Natural killer cell (primary cell): ENCODE measurements around the gene RGN. TPM values are rescaled to one million over a fixed set of nuclear protein-coding genes. Genes with fewer than 3 reads are reported as not detected.
"Not testable (repeated sequence)": the region's sequence is repeated elsewhere in the genome, so short reads cannot be mapped to it uniquely, and the experiment has no call there.

Experiments
- ATAC-seq, 3 donors: fragments of 150-1000 bp in 2 of 3; fragments of 200-7000 bp in 1 of 3; cut with Tn5 transposase; 1 replicate in 1 of 3; 2 replicates in 2 of 3; pipeline ENCODE4 v1.10.0; 2021; ENCODE audit warnings: mild to moderate bottlenecking in 2 of 3, moderate library complexity in 2 of 3
- DNase-seq, 2 donors: peaks; one replicate each; pipeline versions ENCODE4 v3.0.0 to v3.0.0-alpha.2; 2013 to 2021; ENCODE audit warnings: mixed read lengths in 1 of 2
- H3K27ac ChIP-seq: one replicate; pipeline ENCODE4 v1.5.1; 2013; ENCODE audit warnings: mild to moderate bottlenecking, low read length
- H3K27me3 ChIP-seq: one replicate; pipeline ENCODE4 v1.6.1; 2013; ENCODE audit warnings: low read length; ENCODE audit not compliant: control insufficient read depth, insufficient read depth
- H3K36me3 ChIP-seq: one replicate; pipeline ENCODE4 v1.6.1; 2013; ENCODE audit warnings: low read length; ENCODE audit not compliant: control insufficient read depth, insufficient read depth
- H3K4me1 ChIP-seq: one replicate; pipeline ENCODE4 v1.6.1; 2013; ENCODE audit warnings: low read length; ENCODE audit not compliant: control insufficient read depth, insufficient read depth
- H3K4me3 ChIP-seq: one replicate; pipeline ENCODE4 v1.5.1; 2013; ENCODE audit warnings: low read length
- H3K9me3 ChIP-seq: one replicate; pipeline ENCODE4 v1.6.1; 2013; ENCODE audit warnings: low read length; ENCODE audit not compliant: control insufficient read depth, insufficient read depth
- H3K27ac Mint-ChIP-seq, 2 donors: one replicate each; pipeline ENCODE4 v1.8.0; 2022; ENCODE audit warnings: mild to moderate bottlenecking in 2 of 2, mixed read lengths in 2 of 2, moderate library complexity in 1 of 2
- H3K27me3 Mint-ChIP-seq, 2 donors: one replicate each; pipeline ENCODE4 v1.8.0; 2022; ENCODE audit warnings: low read depth in 2 of 2, mixed read lengths in 2 of 2
- H3K36me3 Mint-ChIP-seq: one replicate; pipeline ENCODE4 v1.8.0; 2022; ENCODE audit warnings: mixed read lengths
- H3K4me1 Mint-ChIP-seq, 2 donors: one replicate each; pipeline ENCODE4 v1.8.0; 2022; ENCODE audit warnings: mixed read lengths in 2 of 2
- H3K4me3 Mint-ChIP-seq: one replicate; pipeline ENCODE4 v1.8.0; 2022; ENCODE audit warnings: mild to moderate bottlenecking, moderate library complexity, mixed read lengths
- H3K9me3 Mint-ChIP-seq, 2 donors: one replicate each; pipeline ENCODE4 v1.8.0; 2022; ENCODE audit warnings: mixed read lengths in 2 of 2
- WGBS: methylation state at CpG from one replicate; pipeline ENCODE4 v1.1.7; 2013; ENCODE audit warnings: missing lambda C conversion rate; ENCODE audit not compliant: insufficient coverage; 5-methylcytosine and 5-hydroxymethylcytosine counted together
- intact Hi-C: fragments of 100-400 bp; cut with micrococcal nuclease; formaldehyde crosslinking; loops from one replicate; pipeline ENCODE4 v1.14.2; 2022
- total RNA-seq, 4 donors: library from RNA; stranded (reverse); fragments of 120-200 nt in 1 of 4; gene quantifications; one replicate each; pipeline versions ENCODE4 v1.2.3 to v1.2.4, GENCODE V29; 2013 to 2022
- TF ChIP-seq, protein P1 (sequence below): fragments of 200-600 bp; IDR thresholded peaks from one replicate; pipeline ENCODE4 v1.8.0; 2022; ENCODE audit warnings: antibody characterized with exemption

The RGN gene
- total RNA-seq, 3 donors from 2014 or later (not counting 1 experiment from before 2014, with no cell fraction given), result not detected

DNA sequence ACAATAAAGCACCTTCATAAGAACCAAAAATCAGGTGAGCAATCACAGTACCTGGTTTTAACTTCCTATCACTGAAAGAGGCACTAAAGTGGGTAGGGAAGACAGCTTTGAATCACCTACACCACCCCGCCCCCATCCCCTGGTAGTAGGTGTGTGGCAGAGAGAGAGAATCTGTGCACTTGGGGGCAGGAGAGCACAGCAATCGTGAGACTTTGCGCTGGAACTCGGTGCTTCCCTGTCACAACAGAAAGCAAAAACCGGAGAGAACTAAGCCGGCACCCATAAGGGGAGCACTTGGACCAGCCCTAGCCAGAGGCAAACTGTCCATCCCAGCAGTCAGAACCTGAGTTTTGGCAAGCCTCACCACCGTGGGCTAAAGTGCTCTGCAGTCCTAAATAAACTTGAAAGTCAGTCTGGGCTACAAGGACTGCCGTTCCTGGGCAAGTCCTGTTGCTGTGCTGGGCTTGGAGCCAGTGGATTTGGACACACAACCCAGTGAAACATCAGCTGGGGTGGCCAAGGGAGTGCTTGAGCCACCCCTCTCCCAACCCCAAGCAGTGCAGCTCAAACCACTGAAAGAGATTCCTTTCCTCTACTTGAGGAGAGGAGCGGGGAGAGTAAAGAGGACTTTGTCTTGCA is 34.2 kb downstream of the RGN start:
- Histone ChIP-seq H3K4me3 (no peak overlapping the region), H3K9me3 (no peaks in the 10 kb centered on the region), H3K4me1 (no peaks in the 10 kb centered on the region), H3K36me3 (no peaks in the 10 kb centered on the region), H3K27me3 (no peaks in the 10 kb centered on the region), H3K27ac (no peak overlapping the region)
- Mint-ChIP-seq H3K9me3 (no peaks in the 10 kb centered on the region), H3K4me3 (no peak overlapping the region), H3K27ac (no peak overlapping the region), H3K27me3 (peaks cover 0 to 7% of the 10 kb centered on the region in 2 donors), H3K4me1 (no peaks in the 10 kb centered on the region), H3K36me3 (no peaks in the 10 kb centered on the region)
- no peak for DNase-seq
- intact Hi-C loops, result no loop called here
- TF ChIP-seq, protein P1, sequence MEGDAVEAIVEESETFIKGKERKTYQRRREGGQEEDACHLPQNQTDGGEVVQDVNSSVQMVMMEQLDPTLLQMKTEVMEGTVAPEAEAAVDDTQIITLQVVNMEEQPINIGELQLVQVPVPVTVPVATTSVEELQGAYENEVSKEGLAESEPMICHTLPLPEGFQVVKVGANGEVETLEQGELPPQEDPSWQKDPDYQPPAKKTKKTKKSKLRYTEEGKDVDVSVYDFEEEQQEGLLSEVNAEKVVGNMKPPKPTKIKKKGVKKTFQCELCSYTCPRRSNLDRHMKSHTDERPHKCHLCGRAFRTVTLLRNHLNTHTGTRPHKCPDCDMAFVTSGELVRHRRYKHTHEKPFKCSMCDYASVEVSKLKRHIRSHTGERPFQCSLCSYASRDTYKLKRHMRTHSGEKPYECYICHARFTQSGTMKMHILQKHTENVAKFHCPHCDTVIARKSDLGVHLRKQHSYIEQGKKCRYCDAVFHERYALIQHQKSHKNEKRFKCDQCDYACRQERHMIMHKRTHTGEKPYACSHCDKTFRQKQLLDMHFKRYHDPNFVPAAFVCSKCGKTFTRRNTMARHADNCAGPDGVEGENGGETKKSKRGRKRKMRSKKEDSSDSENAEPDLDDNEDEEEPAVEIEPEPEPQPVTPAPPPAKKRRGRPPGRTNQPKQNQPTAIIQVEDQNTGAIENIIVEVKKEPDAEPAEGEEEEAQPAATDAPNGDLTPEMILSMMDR, result no peak
- ATAC-seq, result no peak
- 77% methylated on average over 7 of the region's 9 CpGs for WGBS

- H3K9me3 Mint-ChIP-seq, H3K27me3 ChIP-seq, H3K4me3 ChIP-seq, H3K4me1 Mint-ChIP-seq, H3K27ac ChIP-seq, intact Hi-C loops, H3K4me1 ChIP-seq, H3K27me3 Mint-ChIP-seq, ATAC-seq, H3K4me3 Mint-ChIP-seq, H3K27ac Mint-ChIP-seq, H3K9me3 ChIP-seq, H3K36me3 ChIP-seq, DNase-seq, H3K36me3 Mint-ChIP-seq: not testable (repeated sequence)
- 93% methylated on average over 5 of the region's 7 CpGs for WGBS
Observed at GRCh38 chrX:47116551-47117110, 38.4 kb downstream of the RGN start.

DNA sequence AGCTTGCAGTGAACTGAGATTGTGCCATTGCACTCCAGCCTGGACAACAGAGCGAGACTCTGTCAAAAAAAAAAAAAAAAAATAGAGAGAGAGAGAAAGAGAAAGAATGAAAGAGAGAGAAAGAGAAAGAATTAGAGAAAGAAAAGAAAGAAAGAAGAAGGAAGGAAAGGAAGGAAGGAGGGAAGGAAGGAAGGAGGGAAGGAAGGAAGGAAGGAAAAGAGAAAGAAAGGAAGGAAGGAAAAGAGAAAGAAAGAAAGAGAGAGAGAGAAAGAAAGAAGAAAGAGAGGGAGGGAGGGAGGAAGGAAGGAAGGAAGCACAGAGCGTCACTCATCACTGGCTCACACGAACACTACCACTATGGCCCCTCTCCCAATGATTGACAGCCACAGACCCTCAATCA is 46.2 kb downstream of the RGN start:
- H3K27ac ChIP-seq, intact Hi-C loops, H3K36me3 ChIP-seq, H3K4me1 Mint-ChIP-seq, H3K9me3 Mint-ChIP-seq, H3K9me3 ChIP-seq, H3K36me3 Mint-ChIP-seq, H3K27ac Mint-ChIP-seq, H3K4me3 Mint-ChIP-seq, DNase-seq, H3K4me1 ChIP-seq, H3K27me3 Mint-ChIP-seq, H3K4me3 ChIP-seq, H3K27me3 ChIP-seq, ATAC-seq: not testable (repeated sequence)
- 88% methylated on average over 2 of the region's 3 CpGs for WGBS

DNA sequence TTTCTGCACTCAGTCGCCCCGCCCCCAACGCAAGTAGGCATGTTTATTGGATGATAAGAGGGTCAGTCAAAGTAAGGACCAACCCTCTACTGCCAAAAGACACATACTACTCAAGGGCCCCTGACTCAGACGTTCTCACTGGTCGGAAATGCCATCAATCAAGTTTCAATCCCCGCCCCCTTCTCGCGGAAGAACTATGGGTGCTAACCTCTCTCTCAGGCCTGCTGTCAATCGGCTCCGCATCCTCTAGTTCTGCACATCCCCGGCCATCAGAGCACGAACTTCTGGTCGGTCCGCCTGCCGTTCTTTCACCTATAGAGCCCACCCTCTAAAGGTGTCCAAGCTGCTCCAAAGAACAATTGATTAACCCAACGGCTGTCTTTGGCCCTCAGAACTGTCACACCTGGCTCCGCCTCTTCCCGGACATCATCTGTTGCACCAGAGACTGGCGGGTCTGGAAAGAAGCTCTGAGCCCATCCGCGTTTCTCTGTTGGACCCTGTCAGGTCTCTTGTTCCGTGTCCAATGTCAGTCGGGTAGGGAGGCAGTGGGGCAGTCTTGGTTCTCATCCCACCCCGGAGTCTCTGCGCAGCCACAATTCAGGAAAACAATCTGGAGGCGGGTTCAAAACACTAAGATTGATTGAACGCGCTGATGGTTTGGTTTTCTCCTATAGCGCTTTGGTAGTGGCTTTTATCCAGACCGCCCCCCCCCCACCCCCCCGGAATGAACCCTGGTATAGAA is 51.1 kb downstream of the RGN start:
- Histone ChIP-seq H3K9me3 (no peaks in the 10 kb centered on the region), H3K4me3 (peak overlapping the region; percentile 58), H3K27me3 (no peaks in the 10 kb centered on the region), H3K4me1 (peaks cover 10% of the 10 kb centered on the region), H3K36me3 (no peaks in the 10 kb centered on the region), H3K27ac (peak overlapping the region; percentile 73)
- Mint-ChIP-seq H3K36me3 (no peaks in the 10 kb centered on the region), H3K9me3 (no peaks in the 10 kb centered on the region), H3K27ac (peak overlapping the region; percentile 93 to 94), H3K4me3 (peak overlapping the region; percentile 93), H3K27me3 (no peaks in the 10 kb centered on the region), H3K4me1 (no peaks in the 10 kb centered on the region)
- peak; percentile 97 to 99 (median 98) for ATAC-seq
- 0% methylated on average over 22 of the region's 31 CpGs for WGBS
- intact Hi-C loops, result no loop called here
- TF ChIP-seq, protein P1, result no peak
- DNase-seq, result peak; percentile 88 to 95
